Bone marrow (tissue), 2 donors: Measurements from ENCODE around the gene PCDH1.
"Not testable (repeated sequence)": the region's sequence is repeated elsewhere in the genome, so short reads cannot be mapped to it uniquely, and the experiment has no call there.

Source experiments
- DNase-seq, 2 donors: peaks; one replicate each; lab custom pipeline; 2025; lab: John Stamatoyannopoulos, UW

Gene PCDH1

DNA sequence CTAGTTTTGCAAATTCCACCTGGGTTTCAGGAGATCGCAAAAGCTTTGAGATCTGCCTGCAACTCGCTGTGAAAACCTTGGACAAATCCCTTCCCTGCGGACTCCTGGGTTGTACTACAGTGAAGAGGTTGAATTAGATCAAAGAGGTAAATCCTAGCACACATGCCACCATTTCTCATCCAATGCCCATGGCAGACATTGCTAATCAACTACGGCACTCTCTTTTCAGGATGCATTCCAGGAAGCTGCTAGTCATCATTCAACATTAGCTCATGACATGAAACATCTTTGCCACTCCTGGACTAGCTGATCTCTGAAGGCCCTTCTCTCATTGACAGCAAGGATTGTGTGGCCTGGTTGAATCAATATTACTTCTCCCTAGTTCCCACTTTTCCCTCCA is 46.1 kb downstream of the PCDH1 start:
- no peak for DNase-seq

DNA sequence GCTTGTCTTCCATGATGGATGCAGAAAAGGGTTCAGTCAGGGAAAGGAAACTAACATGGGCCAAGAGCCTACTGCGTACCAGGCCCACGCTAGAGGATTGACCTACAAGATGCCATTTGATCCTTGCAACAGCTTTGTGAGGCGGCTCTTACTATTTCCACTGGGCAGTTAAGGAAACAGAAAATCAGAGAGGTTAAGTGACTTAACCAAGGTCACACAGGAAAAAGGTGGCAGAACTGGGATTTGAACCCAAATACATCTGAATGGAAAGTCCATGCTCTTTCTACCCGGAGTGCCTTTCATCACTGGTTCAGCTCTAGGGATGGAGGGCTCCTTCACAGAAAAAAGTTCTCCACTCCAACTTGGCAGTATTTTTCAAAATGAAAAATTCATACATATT is 50.0 kb downstream of the PCDH1 start:
- no peak for DNase-seq

DNA sequence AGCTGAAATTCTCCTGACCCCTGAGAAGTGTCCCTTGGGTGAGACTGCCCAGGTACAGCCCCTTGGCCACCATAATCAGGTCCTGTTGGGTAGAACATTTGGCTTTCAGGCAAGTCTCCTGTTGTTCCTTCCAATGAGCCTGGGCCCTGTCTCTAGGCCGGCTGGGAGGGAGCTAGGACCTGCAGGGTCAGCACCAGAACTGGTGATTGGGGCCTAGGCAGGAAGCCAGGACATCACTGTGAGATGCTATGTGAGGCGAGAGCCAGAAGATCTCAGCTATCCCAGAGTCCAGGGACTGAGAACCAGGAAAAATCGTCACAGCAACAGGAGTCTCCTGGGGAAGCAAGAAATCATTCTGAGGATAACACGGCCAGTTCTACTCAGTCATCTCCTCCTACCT is 51.5 kb downstream of the PCDH1 start:
- DNase-seq, result no peak

DNA sequence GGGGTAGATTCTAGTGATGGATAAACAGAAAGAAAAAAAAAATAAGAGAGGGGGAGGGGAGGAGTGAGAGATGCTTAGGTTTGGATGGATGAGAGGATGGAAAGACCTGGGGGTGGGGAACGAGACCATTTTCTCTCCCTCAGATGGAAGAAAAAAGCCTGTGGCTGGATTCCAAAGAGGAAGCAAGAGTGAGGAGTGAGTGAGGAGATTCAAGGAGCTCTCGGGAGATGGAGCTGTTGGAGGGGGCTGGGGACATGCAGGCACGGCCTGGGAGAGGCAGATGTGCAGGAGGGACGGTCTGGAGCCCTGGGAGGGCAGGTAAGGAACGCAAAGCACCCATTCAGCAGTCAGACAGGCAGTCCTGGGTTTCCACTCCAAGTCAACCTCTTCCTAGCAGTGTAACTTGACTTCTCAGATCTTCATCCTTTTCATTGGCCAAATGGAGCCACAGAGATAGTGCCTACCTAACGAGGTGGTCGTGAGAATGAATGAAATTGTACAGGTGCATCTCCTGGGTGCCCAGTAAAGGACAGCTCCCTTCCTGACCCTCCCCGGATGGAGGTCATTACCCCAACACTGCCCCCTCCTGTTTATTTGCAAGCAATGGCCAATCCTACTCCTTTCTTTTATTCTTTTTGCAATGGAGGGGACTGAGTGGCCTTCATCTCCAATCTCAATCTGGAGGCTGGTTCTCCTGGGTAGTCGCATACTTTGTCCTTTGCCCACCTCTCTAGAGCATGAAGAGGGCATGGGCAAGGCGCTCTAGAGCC is 52.2 kb downstream of the PCDH1 start:
- no peak for DNase-seq

DNA sequence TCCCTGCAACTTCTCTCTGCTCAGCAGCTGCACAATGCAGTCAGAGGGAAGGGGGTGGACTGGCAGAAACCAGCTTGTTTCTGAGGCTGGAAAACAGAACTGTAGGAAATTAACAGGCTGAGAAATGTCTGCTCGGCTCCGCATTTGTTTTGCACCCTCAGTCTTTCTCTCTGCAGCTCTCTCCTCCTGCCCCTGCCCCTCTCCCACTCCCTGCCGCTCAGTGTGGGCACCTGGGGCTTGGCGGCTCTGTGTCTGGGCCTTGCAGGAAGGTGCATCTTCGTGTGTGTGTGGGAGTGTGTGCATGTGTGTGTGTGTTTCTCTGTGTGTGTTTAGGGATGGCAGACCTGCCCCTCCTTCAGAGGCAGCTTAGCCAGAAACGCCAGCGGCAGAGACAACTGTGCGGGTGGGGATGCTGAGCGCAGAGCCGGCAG is 53.0 kb downstream of the PCDH1 start:
- no peak for DNase-seq

DNA sequence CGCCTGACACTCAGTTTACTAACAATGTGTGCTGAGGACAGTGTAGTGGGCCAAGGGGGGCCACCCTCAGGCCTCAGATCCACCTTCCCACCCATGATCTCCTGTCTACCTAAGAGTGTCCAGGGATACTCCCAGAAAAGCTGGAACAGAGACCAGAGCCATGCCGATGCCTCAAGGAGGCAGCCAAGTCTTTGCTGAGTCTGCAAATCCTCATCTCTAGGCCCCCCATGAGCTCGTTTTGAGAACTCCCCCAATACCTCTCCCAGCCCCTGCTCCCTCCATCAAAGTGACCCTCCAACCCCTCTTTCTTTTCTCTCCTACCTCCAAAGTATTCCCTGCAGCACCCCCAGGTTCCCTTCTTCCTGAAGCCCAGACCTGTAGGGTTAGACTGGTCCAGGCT is 53.5 kb downstream of the PCDH1 start:
- no peak for DNase-seq

DNA sequence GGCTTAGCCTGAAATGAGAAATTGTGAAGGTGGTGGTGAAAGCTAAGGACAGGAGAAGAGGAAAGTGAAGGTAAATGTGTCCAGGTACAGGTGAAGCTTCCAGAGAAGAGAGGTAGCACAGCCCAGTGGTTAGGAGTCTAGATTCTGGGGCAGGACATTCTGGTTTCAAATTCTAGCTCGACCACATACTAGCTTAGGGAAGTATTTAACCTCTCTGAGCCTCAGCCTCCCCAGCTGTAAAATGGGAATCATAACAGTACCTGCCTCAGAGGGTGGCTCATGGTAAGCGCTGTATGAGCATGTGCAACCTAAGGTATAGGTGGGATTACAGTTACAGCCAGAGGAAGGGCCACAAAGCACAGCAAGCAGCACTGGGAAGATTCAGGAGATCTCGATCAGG is 55.2 kb downstream of the PCDH1 start:
- no peak for DNase-seq

DNA sequence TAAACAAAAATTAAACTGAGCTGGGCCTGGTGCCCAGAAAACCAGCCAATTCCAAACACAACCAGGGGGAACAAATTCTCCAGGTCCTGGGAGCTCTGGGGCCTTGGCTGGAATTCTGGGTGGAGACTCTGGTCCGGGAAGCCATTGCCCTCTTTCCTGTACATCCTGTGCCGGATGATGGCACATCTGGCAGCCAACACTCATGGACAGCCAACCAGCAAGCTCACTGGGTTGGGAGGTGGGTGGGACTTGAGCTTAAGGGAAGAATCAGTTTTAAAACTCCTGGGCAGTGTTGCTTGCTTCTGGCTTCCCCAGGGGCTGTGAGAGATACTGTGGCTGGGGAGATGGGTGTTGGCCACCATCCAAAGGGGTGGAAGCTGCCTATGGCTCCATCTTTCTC is 56.1 kb downstream of the PCDH1 start:
- DNase-seq, result no peak

DNA sequence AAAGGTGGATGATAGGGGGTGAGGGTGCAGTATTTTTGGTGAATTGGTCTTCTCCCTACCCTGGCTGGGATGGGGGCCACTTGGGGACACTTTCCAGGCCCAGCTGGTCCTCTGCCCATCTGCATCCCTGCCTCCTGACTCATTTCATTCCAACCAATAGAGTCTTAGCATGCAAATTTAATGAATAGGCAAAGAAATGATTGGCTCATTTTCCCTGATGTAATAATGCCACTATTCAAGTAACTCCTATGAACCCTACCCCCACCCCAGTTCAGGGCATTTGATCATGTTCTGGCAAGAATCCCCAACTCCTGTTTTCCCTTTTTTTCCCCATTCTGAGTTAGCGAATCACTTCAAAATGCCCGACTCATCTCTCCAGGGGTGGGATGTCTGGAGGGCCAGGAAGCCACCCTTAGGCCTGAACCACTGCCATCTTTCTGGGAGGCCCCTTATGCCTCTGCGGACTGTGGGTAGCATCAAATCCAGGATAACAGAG is 56.7 kb downstream of the PCDH1 start:
- no peak for DNase-seq

DNA sequence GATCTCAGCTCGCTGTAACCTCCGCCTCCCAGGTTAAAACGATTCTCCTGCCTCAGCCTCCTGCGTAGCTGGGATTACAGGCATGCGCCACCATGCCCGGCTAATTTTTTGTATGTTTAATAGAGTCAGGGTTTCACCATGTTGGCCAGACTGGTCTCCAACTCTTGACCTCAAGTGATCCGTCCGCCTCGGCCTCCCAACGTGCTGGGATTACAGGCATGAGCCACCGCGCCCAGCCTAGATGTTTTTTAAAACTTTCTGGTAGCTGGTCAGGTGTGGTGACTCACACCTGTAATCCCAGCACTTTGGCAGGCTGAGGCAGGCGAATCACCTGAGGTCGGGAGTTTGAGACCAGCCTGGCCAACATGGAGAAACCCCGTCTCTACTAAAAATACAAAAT is 57.5 kb downstream of the PCDH1 start:
- not testable (repeated sequence) for DNase-seq

DNA sequence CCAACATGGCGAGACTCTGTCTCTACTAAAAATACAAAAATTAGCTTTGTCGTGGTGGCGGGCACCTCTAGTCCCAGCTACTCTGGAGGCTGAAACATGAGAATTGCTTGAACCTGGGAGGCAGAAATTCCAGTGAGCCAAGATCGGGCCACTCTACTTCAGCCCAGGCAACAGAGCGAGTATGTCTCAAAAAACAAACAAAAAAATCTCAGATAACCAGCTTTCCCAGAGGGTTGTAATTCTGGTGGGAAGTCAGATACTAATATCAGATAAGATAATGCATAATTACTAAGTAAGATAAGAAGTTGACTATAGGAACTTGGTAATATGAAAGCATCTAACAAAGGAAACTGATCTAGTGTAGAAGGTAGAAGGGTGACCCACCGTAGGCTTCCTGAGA is 60.6 kb downstream of the PCDH1 start:
- DNase-seq, result no peak

DNA sequence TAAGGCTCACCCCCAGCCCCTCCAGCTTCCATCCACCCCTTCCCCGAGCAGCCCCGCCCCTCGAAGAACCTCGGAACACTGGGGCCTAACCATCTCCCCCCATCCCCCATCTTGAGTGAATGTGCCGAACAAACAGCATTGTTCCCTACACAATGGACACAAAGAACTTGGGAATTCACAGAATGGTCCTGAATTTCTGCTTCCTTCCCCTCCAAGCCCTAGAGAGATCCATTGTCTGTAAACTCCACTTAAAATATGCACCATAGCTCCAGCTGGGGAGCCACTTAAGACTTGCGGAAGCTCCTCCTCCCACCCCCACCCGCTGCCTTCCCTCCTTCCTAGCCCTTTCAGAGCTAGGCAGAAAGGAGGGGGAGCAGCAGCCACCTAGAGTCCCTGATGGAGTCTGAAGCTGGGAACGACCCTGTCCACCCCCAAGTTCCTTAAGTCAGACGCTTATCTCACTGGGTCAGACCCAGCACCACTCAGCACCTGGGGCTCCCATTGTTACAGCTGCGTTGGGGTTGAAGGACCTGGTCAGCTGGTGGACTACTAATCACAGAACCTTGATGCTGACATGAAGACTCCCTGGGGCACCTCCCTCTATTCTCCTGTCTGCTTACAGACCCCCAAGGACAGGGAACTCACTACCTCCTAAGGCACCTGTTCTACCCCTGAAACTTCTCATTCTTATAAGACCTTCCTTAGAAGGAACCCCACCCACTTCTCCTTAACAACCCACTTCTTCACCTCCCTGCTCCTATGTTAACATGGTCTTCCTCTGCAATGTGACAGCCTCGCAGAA is 61.4 kb downstream of the PCDH1 start:
- DNase-seq, result no peak

DNA sequence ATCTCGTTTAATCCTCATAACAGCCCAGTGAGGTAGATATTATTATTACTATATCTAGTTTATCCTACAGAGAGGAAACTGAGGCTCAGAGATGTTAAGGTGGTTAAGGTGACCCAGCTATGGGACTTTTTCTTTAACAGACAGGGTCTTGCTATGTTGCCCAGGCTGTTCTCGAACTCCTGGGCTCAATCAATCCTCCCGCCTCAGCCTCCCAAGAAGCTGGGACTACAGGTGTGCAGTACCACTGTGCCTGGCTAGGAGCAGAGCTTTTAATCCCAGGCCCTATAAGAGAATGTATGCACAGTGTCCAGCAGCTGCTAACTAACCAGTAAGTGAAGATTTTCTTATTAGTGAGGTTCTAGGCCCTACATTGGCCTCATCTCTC is 62.4 kb downstream of the PCDH1 start:
- no peak for DNase-seq

DNA sequence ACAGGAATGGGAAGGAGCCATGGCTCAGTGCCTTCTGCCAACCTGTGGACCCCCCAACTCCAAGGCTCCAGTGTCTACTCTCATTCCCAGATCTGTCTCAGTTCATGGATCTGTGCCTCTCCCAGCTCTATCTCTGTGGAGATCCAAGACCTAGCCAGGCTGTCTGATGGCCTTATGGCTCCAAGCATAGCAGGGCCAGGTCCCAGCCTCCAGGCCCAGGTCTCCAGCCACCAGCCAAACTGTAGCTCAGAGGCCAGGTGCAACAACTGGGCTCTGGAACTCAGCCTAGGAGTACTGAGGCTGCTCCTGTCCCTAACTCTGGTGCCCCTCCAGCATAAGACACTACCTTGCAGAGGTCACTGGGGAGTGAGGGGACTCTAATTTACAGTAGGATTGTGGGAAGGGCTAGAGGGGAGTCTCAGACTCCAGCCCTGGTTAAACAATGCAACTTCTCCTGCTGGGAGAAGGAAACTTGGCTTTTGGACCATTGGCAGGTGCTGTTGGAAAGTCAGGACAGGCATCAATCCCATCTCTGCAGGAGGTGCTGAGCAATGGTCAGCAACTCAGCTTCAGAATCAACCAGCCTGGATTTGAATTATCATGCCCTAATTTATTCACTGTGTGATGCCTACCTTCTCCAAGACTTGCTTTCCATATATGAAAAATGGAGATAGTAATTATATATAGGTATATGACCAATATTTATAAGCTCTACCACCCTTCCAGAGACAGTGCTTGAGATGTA is 63.0 kb downstream of the PCDH1 start:
- DNase-seq, result no peak

DNA sequence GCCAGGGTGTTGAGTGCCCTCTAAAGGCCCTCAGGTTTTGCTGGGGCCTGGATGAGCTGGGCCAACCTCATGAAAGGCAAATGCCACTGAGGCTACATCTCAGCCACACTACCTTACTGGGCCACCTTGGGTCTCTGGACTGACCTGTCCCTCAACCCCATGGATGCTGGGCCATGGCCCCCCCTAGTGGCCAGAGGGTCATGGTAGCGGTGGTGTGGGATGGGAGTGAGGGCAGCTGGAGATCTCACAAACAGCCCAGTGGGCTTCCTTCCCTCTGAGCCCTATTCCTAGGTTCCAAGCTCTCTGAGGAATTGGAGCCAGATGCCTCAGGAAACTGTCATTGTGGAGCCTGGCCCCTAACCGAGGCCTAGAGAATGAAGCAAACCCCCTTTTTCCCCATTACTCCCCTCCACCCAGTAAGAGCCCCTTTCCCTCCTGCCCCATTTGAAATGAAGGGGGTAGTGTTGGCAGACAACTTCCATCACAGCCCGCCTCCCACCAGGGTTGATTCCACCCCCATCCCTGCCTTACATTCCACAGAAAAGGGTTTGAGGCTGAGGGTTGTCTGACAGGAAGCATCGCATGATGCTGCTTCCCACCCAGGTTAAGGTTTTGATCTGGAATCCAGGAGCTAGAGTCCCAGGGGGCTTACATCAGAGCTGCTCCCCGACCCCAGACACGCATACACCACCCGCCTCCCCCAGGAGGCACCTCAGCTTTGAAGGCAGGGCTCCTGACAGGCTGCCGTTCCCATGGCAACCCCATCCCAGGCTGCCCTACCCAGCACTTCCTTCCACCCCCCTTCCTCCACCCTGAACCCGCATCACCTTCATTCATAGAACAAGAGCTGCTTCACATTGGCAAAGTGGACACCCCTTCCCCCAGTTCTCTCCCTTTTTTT is 63.9 kb downstream of the PCDH1 start:
- peak in 1 of 2 donors; percentile 8 for DNase-seq

DNA sequence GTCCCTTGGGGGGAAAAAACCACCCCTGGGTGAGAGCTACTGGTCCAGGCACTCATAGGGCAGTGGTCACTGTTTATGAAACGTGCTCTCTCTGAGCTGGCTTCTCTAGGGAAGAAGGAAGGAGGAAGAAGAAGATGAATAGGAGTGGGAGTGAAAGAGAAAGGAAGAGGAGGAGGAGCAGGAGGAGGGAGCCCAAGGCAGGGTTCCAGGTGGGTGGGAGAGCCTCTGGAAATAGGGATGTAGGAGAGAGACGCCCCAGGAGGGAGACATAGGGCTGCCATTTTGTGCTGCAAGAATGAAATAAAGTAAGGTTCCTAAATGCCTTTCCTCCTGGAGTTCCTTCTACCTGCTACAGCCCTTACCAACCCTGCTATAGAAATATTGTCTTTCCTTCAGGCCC is 65.7 kb downstream of the PCDH1 start:
- DNase-seq, result no peak

DNA sequence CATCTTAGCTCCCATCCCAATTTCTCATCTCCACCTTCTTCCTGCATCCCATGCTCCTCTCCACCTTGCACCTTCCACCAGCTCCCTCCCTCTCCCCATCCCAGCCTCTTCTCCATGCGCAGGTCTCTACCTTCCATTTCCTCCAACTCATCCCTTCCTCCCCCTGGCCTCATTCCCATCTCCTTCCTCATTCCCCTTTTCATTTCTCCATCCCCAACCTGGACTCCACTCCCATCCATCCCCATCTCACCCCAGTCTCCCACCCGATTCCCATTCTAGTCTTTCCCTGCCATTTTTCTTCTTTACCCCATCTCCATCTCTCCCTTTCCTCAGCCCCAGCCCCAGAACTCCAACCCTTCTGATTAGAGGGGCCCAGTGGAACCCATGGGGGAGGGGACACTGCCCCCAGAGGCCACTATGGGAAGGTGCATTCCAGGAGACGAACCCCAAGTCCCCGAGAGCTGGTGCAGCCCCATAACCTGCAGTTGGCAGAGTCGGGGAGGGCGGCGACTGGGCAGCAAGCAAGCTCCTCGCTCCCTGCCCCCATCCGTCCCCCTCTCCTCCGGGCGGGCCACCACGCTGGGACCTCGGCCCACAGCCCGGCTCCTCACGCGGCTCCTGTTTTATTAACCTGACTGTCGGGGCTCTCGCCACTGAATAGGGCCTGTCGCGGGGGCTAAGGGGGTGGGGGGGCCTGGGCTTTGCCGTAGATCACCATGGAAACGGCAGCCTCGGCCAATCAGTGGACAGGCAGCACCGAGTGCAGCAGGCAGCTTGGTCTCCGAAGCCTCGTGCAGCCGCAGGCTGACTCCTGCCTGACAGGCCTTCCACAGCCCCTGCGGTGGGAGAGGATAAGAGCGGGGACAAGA is 66.7 kb downstream of the PCDH1 start:
- peak in 1 of 2 donors; percentile 36 for DNase-seq

DNA sequence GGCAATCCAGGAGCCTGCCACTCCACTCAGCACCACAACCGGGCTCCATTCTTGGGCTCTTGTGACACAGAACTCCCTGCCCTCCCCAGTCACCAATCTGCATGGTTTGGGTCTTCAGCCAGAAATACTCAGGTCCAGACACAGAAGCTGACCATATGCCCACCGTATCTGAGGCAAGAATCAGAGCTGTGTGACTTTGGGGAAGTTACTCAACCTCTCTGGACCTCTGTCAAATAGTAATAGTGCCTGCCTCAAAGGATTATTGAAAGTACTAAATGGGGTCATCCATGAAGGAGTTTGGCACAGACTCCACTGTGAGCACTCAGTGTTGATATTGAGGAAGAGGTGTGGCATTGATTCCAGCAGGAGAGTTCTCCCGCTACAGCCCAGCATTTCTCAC is 67.5 kb downstream of the PCDH1 start:
- no peak for DNase-seq

DNA sequence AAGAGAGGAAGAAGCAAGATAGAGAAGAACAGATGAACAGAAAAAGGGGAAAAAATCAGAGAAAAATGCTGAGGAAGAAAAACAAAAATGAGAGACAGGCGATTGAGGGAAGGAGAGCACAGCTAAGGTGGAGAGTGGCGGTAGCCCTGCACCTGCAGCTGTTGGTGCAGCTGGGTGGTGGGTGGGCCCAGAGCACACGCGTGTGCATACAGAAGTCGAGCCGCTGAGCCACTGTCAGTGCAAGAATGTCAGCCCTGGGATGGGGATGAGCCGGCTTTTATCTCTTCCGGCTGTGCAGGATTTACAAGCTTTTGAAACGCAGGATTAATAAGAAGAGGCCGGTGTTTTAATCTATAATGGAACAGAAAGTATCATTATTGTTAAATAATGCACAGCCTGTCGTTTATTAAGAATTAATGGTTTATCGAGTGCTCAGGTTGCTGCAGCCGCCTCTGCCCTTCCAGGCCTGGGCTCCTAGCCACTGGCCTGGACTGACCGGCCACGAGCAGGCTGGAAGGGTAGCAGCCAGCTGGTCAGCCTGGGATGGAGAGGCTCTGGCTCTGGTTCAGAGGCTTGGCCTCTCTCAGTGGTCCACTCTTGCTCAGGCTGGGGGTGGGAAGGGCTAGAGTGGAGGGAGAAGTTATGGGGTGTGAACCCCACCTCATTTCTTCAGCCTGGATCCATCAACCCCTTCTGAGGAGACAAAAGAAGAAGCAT is 68.7 kb downstream of the PCDH1 start:
- no peak for DNase-seq

DNA sequence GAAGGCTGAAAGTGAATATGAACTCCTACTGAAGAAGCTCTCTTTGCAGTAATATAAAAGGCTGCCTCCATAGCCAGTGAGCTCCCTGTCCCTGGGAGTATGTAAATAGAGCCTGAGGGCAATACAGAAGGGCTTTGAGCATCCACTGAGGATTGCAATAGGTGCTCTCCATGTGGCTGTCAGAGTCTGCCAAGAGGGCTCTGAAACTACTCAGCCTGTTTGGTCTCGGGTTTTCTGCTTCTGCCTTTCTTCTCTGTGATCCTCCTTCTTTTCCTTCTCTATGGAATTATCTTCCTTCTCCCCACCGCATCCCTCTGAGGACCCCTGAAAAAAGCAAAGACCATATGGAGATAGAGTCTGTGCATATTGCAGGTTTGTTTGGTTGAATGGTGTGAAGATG is 69.4 kb downstream of the PCDH1 start:
- DNase-seq, result no peak
